Ovary (tissue), 9 donors: ENCODE measurements around the gene TAX1BP3. TPM values are rescaled to one million over a fixed set of nuclear protein-coding genes. Genes with fewer than 3 reads are reported as not detected.

Experiments
- DNase-seq, 5 donors: peaks; one replicate each; pipeline ENCODE4 v3.0.0-alpha.2; 2019 to 2020
- H3K27ac ChIP-seq, 2 donors: fragments of 200-600 bp; one replicate each; pipeline versions ENCODE4 v1.5.1 to v1.8.0; 2019 to 2022
- H3K27me3 ChIP-seq: fragments of 200-600 bp; one replicate; pipeline ENCODE4 v1.8.0; 2022
- H3K36me3 ChIP-seq: fragments of 200-600 bp; sonication (generic); one replicate; pipeline ENCODE4 v1.5.1; 2019
- H3K4me1 ChIP-seq: one replicate; pipeline ENCODE4 v1.8.1; 2013; ENCODE audit warnings: mild to moderate bottlenecking, moderate library complexity; ENCODE audit not compliant: insufficient read depth
- H3K4me3 ChIP-seq: fragments of 200-600 bp; sonication (generic); one replicate; pipeline ENCODE4 v1.5.1; 2017
- H3K9me3 ChIP-seq, 2 donors: fragments of 200-600 bp in 1 of 2; sonication (generic) in 1 of 2; one replicate each; pipeline versions ENCODE4 v1.5.1 to v1.8.1; 2013 to 2019; ENCODE audit warnings: mild to moderate bottlenecking in 1 of 2, moderate library complexity in 1 of 2
- EP300 ChIP-seq: sonication (generic); formaldehyde crosslinking; IDR thresholded peaks from one replicate; pipeline ENCODE4 v1.6.1; 2017; ENCODE audit warnings: antibody characterized with exemption
- POLR2A ChIP-seq: fragments of 450-650 bp; IDR thresholded peaks from one replicate; pipeline ENCODE4 v1.6.1; 2017; ENCODE audit warnings: antibody characterized with exemption, mild to moderate bottlenecking, moderate library complexity
- WGBS, 3 donors: extraction: QIAGEN DNeasy Blood & Tissue Kit in 1 of 3; methylation state at CpG; one replicate each; pipeline versions ENCODE4 v1.1.5 to v1.1.7; 2013 to 2017; 5-methylcytosine and 5-hydroxymethylcytosine counted together
- intact Hi-C, 4 donors: fragments of 100-400 bp; cut with DNase I; formaldehyde crosslinking; loops; one replicate each; pipeline versions ENCODE4 v1.11.0 to v1.15.1; 2022 to 2023
- polyA plus RNA-seq, 2 donors: library from polyadenylated mRNA; stranded (reverse); fragments of 200-250 nt in 1 of 2; fragments of 350-450 nt in 1 of 2; fragmentation: Illumina TruSeq in 1 of 2; extraction: RNeasy Lipid Tissue Mini Kit (QIAGEN cat#74804) in 1 of 2; gene quantifications; one replicate each; pipeline ENCODE4 v1.2.3, GENCODE V29; 2013 to 2014
- total RNA-seq, 7 donors: library from RNA; depleted of rRNA in 2 of 7; stranded (reverse); fragments of >200 nt in 2 of 7; fragmentation: NEBNext Ultra II Directional in 3 of 7; extraction: Animal tissue kit (Norgen Biotek cat#: 25700) in 3 of 7; gene quantifications; one replicate each; pipeline versions ENCODE4 v1.1.0 to v1.2.4, GENCODE V29; 2016 to 2023
- TF ChIP-seq, protein P1 (sequence below), 3 donors: fragments of 450-650 bp in 2 of 3; fragments of 200-600 bp in 1 of 3; IDR thresholded peaks; one replicate each; pipeline versions ENCODE4 v1.5.1 to v1.8.0; 2016 to 2022; ENCODE audit warnings: antibody characterized with exemption in 3 of 3, mild to moderate bottlenecking in 1 of 3
- donor health status: DM: no; HTN: no; CAD: no; lungs with moderate emphysema.
- donor health status: DM: no; HTN: no; CAD: no.
- donor health status: Bipolar disorder and iron deficiency.
- donor health status: DM: yes; HTN: yes; CAD: no.
- donor health status: DM: no; HTN: no; CAD: no.
- donor health status: DM: yes; HTN: yes; CAD: no.

The TAX1BP3 gene
- total and polyA plus RNA-seq, 9 donors, result 48.7 to 166 (median 125) TPM

DNA sequence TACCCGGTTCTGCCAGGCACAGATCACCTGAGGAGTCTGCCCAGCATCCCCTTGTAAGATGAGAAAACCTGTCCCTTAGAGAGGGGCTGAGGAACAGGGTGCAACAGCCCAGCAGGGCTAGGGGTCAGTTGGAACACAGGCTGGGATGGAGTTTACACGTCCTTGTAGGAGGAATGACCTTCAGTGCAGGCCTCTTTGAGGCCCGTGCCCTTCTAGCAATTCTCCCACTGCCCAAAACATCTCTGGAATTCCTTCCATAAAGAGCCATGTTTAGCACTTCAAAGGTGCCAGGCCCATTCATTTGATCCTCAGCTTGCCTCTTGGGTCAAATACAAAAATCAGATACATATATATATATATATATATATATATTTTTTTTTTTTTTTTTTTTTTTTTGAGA lies 27.4 kb downstream of the TAX1BP3 start:
- WGBS, 3 donors, result 25 to 33% (median 27%) methylated on average over 3 of the region's 3 CpGs
- Histone ChIP-seq H3K4me1 (peaks cover 13% of the 10 kb centered on the region), H3K27ac (peak overlapping the region in 1 of 2 donors; percentile 73), H3K27me3 (no peaks in the 10 kb centered on the region), H3K4me3 (no peak overlapping the region), H3K36me3 (no peaks in the 10 kb centered on the region), H3K9me3 (no peaks in the 10 kb centered on the region)
- TF ChIP-seq EP300, result no peak
- TF ChIP-seq, protein P1, sequence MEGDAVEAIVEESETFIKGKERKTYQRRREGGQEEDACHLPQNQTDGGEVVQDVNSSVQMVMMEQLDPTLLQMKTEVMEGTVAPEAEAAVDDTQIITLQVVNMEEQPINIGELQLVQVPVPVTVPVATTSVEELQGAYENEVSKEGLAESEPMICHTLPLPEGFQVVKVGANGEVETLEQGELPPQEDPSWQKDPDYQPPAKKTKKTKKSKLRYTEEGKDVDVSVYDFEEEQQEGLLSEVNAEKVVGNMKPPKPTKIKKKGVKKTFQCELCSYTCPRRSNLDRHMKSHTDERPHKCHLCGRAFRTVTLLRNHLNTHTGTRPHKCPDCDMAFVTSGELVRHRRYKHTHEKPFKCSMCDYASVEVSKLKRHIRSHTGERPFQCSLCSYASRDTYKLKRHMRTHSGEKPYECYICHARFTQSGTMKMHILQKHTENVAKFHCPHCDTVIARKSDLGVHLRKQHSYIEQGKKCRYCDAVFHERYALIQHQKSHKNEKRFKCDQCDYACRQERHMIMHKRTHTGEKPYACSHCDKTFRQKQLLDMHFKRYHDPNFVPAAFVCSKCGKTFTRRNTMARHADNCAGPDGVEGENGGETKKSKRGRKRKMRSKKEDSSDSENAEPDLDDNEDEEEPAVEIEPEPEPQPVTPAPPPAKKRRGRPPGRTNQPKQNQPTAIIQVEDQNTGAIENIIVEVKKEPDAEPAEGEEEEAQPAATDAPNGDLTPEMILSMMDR (IDR thresholded peaks at IDR 0.05), result no peak
- TF ChIP-seq POLR2A, result no peak
- intact Hi-C loops, result no loop called here
- no peak for DNase-seq

GRCh38 chr17:3639981-3640596 lies 28.3 kb downstream of the TAX1BP3 start:
- WGBS, 3 donors, result 5 to 36% (median 11%) methylated on average over 7 of the region's 7 CpGs
- intact Hi-C loops, result no loop called here

DNA sequence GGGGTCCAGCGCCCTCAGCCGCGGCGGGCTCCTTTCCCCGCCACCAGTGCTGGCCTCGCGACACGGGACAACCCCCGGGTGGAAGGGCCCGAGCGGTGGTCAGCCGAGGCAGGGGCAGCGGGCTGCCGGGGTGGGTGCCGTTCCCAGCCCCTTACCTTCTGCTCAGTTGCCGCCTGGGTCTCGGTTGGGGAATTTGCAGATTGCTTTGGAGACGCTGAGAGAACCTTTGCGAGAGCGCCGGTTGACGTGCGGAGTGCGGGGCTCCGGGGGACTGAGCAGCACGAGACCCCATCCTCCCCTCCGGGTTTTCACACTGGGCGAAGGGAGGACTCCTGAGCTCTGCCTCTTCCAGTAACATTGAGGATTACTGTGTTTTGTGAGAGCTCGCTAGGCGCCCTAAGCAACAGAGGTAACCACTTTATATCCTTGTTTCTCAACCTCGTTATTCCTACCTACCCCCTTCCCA lies 31.4 kb downstream of the TAX1BP3 start:
- Histone ChIP-seq H3K27me3 (no peaks in the 10 kb centered on the region), H3K4me1 (peaks cover 22% of the 10 kb centered on the region), H3K4me3 (peak overlapping the region; percentile 85), H3K36me3 (no peaks in the 10 kb centered on the region), H3K27ac (peak overlapping the region; percentile 32 to 99), H3K9me3 (no peaks in the 10 kb centered on the region)
- DNase-seq, result no peak
- 1 to 2% (median 1%) methylated on average over 17 to 31 of the region's 31 CpGs for WGBS, 3 donors
- intact Hi-C loops, result no loop called here
- TF ChIP-seq, protein P1 (IDR thresholded peaks at IDR 0.05), result no peak
- no peak for TF ChIP-seq POLR2A
- no peak for TF ChIP-seq EP300

More at GRCh38 chr17:3639981-3640596, 28.3 kb downstream of the TAX1BP3 start:
- Histone ChIP-seq H3K4me1 (peaks cover 14% of the 10 kb centered on the region), H3K4me3 (no peak overlapping the region), H3K9me3 (no peaks in the 10 kb centered on the region), H3K36me3 (no peaks in the 10 kb centered on the region), H3K27ac (peak overlapping the region in 1 of 2 donors; percentile 73), H3K27me3 (no peaks in the 10 kb centered on the region)
- no peak for DNase-seq
- TF ChIP-seq POLR2A, result no peak
- TF ChIP-seq EP300, result no peak
- TF ChIP-seq, protein P1 (IDR thresholded peaks at IDR 0.05), result no peak

GRCh38 chr17:3636154-3636907 lies 32.0 kb downstream of the TAX1BP3 start, which contains the start of the genes CTNS and SHPK:
Gene CTNS (plus strand): TSS chr17:3636760. CDS start chr17:3640207, 3,447 bp downstream.
Gene SHPK (minus strand): TSS chr17:3636250. CDS start chr17:3636219, 31 bp downstream.
- H3K27me3 ChIP-seq, result no peaks in the 10 kb centered on the region
- intact Hi-C loops, result no loop called here
- DNase-seq, result peak; percentile 96 to 97 (median 96)
- H3K9me3 ChIP-seq, result no peaks in the 10 kb centered on the region
- H3K4me3 ChIP-seq, result peak within 1 kb of the TSS; percentile 85
- H3K4me1 ChIP-seq, result peaks cover 20% of the 10 kb centered on the region
- TF ChIP-seq EP300, result no peak
- peak; percentile 47 for TF ChIP-seq POLR2A
- no peaks in the 10 kb centered on the region for H3K36me3 ChIP-seq
- peak within 1 kb of the TSS; percentile 92 to 99 for H3K27ac ChIP-seq
- 0 to 1% (median 0%) methylated on average over 20 to 68 of the region's 68 CpGs for WGBS, 3 donors
